Colonic mucosa (tissue), 4 donors: ENCODE measurements around the gene THADA. TPM values are rescaled to one million over a fixed set of nuclear protein-coding genes. Genes with fewer than 3 reads are reported as not detected.

Experiments used
- DNase-seq: peaks from one replicate; pipeline ENCODE4 v3.0.0-alpha.2; 2020
- H3K27ac ChIP-seq: fragments of 200-600 bp; one replicate; pipeline ENCODE4 v1.8.0; 2021
- H3K27me3 ChIP-seq: fragments of 200-600 bp; one replicate; pipeline ENCODE4 v1.8.0; 2021
- H3K36me3 ChIP-seq: fragments of 200-600 bp; one replicate; pipeline ENCODE4 v1.8.0; 2021
- H3K4me1 ChIP-seq: fragments of 200-600 bp; one replicate; pipeline ENCODE4 v1.8.0; 2021; ENCODE audit warnings: mild to moderate bottlenecking
- H3K4me3 ChIP-seq: fragments of 200-600 bp; one replicate; pipeline ENCODE4 v1.8.0; 2021
- H3K9ac ChIP-seq, 2 donors: one replicate each; pipeline ENCODE4 v1.7.0; 2013; ENCODE audit warnings: control low read depth in 2 of 2, low read depth in 2 of 2, low read length in 2 of 2
- H3K9me3 ChIP-seq: fragments of 200-600 bp; one replicate; pipeline ENCODE4 v1.8.0; 2021
- CTCF ChIP-seq: fragments of 200-600 bp; IDR thresholded peaks from one replicate; pipeline ENCODE4 v1.8.0; 2022; ENCODE audit warnings: antibody characterized with exemption, mild to moderate bottlenecking
- intact Hi-C: fragments of 100-400 bp; cut with DNase I; formaldehyde crosslinking; loops from one replicate; pipeline ENCODE4 v1.14.1; 2022
- total RNA-seq, 2 donors: library from RNA; stranded (reverse); fragmentation: NEBNext Ultra II Directional in 1 of 2; extraction: Animal tissue kit (Norgen Biotek cat#: 25700) in 1 of 2; gene quantifications; one replicate each; pipeline ENCODE4 v1.2.1, GENCODE V29; 2021
- donor health status: healthy.
- donor health status: DM: no; HTN: no; CAD: no.
- donor health status: DM: no; HTN: no; CAD: no.

THADA gene
- total RNA-seq, 2 donors from 2014 or later, result 14.6 to 31.4 TPM

DNA sequence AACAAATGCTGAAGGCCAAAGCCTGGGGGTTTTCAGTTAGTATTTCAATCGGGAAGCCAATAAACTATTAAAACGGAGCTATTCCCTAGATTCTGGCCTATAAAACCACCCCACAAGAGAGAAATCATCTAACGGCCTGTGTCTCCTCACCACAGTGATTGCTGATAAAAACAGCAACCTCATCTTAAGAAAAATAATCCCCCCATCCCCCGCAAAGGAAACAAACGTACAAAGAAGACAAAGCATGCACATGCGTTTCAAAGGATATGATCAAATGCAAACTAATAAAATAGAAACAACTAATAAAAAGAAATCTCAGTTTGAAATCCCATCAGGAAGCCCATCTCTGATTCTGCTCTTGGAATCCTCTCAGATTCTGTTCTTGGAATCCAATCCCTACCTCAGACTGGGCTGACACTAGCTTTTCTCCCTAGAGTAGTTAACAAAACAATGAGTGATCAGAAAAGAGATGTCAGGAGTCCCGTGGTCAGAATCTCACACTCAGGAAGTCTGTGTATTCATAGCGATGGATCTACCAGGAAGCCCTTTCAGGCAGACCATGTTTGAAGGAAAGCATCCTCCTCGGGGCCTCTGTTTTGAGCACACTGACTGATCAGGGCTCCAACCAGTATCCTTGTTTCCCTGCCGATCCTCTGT, 150.7 kb downstream of the THADA start:
- Histone ChIP-seq H3K36me3 (no peaks in the 10 kb centered on the region), H3K4me1 (peaks cover 5% of the 10 kb centered on the region), H3K4me3 (no peak overlapping the region), H3K27ac (no peak overlapping the region), H3K9ac (no peak overlapping the region), H3K27me3 (no peaks in the 10 kb centered on the region), H3K9me3 (no peaks in the 10 kb centered on the region)
- no peak for DNase-seq
- TF ChIP-seq CTCF, result no peak
- intact Hi-C loops, result no loop called here

GRCh38 chr2:43443282-43443681, 152.6 kb downstream of the THADA start:
- DNase-seq, result no peak
- Histone ChIP-seq H3K36me3 (no peaks in the 10 kb centered on the region), H3K4me1 (peaks cover 5% of the 10 kb centered on the region), H3K4me3 (no peak overlapping the region), H3K27me3 (no peaks in the 10 kb centered on the region), H3K27ac (no peak overlapping the region), H3K9me3 (no peaks in the 10 kb centered on the region), H3K9ac (no peak overlapping the region)
- intact Hi-C loops, result no loop called here
- no peak for TF ChIP-seq CTCF

DNA sequence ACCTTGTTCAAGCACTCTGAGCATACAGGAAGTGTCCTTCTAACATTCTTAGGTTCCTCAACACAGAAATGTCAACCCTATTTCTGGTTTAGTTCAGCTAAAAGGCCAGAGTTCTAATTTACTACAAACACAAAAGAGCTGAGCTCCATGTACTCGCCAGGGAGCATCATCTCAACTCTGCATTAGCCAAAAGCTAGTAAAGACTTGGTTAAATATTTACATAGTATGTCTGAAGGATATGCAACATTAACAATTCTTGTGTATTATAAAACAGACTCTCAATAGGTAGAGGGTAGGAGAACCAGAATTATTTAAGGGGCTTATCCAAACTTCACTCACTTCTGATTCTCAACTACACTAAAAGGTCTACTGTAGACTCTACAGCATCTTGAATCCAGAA, 154.6 kb downstream of the THADA start:
- Histone ChIP-seq H3K4me3 (no peak overlapping the region), H3K27ac (no peak overlapping the region), H3K27me3 (no peaks in the 10 kb centered on the region), H3K9me3 (no peaks in the 10 kb centered on the region), H3K9ac (no peak overlapping the region), H3K36me3 (no peaks in the 10 kb centered on the region), H3K4me1 (peaks cover 5% of the 10 kb centered on the region)
- DNase-seq, result no peak
- TF ChIP-seq CTCF, result no peak
- intact Hi-C loops, result no loop called here

DNA sequence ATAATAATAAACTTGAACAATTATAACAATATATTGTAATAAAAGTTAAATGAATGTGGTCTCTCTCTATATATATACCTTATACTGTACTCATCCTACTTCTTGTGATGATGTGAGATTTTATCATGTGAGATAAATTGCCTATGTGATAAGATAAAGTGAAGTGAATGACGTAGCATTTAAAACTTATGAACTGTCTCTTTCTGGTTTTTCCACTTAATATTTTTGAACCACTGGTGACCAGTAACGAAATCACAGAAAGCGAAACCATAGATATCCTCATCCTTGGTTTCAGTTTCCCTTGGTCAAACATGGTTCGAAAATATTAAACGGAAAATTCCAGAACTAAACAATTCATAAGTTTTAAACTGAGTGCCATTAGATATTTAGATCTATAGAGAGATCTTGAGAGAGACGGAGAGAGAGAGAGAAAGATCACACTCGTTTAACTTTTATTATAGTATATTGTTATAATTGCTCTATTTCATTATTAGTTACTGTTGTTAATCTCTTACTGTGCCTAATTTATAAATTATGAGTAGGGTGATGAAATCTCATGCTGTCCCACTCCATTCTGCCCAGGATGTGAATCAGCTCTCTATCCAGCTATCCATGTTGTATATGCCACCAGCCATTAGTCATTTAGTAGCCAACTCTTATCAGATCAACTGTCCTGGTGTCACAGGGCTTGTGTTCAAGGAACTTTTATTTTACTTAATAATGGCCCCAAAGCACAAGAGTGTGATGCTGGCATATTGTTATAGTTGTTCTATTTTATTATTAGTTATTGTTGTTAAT, 156.8 kb downstream of the THADA start:
- no peaks in the 10 kb centered on the region for H3K36me3 ChIP-seq
- no peak overlapping the region for H3K9ac ChIP-seq
- intact Hi-C loops, result no loop called here
- H3K9me3 ChIP-seq, result no peaks in the 10 kb centered on the region
- TF ChIP-seq CTCF, result no peak
- no peak overlapping the region for H3K4me3 ChIP-seq
- peaks cover 5% of the 10 kb centered on the region for H3K4me1 ChIP-seq
- DNase-seq, result no peak
- no peaks in the 10 kb centered on the region for H3K27me3 ChIP-seq
- H3K27ac ChIP-seq, result no peak overlapping the region

GRCh38 chr2:43438342-43438741, 157.5 kb downstream of the THADA start:
- Histone ChIP-seq H3K9ac (no peak overlapping the region), H3K27ac (no peak overlapping the region), H3K9me3 (no peaks in the 10 kb centered on the region), H3K27me3 (no peaks in the 10 kb centered on the region), H3K4me3 (no peak overlapping the region), H3K36me3 (no peaks in the 10 kb centered on the region), H3K4me1 (peaks cover 5% of the 10 kb centered on the region)
- no peak for DNase-seq
- TF ChIP-seq CTCF, result no peak
- intact Hi-C loops, result no loop called here
